MCF 10A (cell line): ENCODE measurements around the gene THBD. TPM values are rescaled to one million over a fixed set of nuclear protein-coding genes. Genes with fewer than 3 reads are reported as not detected.

Source experiments
- BruUV-seq: library from RNA; stranded (reverse); fragments of 400-500 nt; replicated peaks from 2 replicates; lab custom pipeline; 2021; lab: Mats Ljungman, UMichigan
- CTCF ChIA-PET: fragments of 300-600 bp; sonication (Branson Sonifier 250); formaldehyde crosslinking; extraction: SDS; loops from one replicate; lab custom pipeline; 2021; ENCODE audit warnings: antibody characterized with exemption, inconsistent platforms; lab: Yijun Ruan, JAX
- POLR2A ChIA-PET: fragments of 300-600, 350-650 bp; sonication (Branson Sonifier 250); formaldehyde crosslinking; extraction: SDS; loops from one replicate; lab custom pipeline; 2020; ENCODE audit warnings: antibody characterized with exemption, inconsistent platforms; lab: Yijun Ruan, JAX
- DNase-seq: peaks from one replicate; pipeline ENCODE4 v3.0.0-alpha.2; 2018; ENCODE audit not compliant: unreplicated experiment
- H3K27ac Mint-ChIP-seq: one replicate; pipeline ENCODE4 v1.8.0; 2022; ENCODE audit warnings: mild to moderate bottlenecking, low read depth, mixed read lengths; ENCODE audit not compliant: unreplicated experiment
- H3K27me3 Mint-ChIP-seq: one replicate; pipeline ENCODE4 v1.8.0; 2022; ENCODE audit warnings: mixed read lengths; ENCODE audit not compliant: insufficient read depth, unreplicated experiment
- H3K36me3 Mint-ChIP-seq: one replicate; pipeline ENCODE4 v1.8.0; 2022; ENCODE audit warnings: mild to moderate bottlenecking, moderate library complexity, mixed read lengths; ENCODE audit not compliant: insufficient read depth, unreplicated experiment
- H3K4me1 Mint-ChIP-seq: one replicate; pipeline ENCODE4 v1.8.0; 2022; ENCODE audit warnings: mixed read lengths; ENCODE audit not compliant: insufficient read depth, unreplicated experiment
- H3K4me3 Mint-ChIP-seq: one replicate; pipeline ENCODE4 v1.8.0; 2022; ENCODE audit warnings: mild to moderate bottlenecking, moderate library complexity, mixed read lengths; ENCODE audit not compliant: unreplicated experiment
- H3K9me3 Mint-ChIP-seq: one replicate; pipeline ENCODE4 v1.8.0; 2022; ENCODE audit warnings: mixed read lengths; ENCODE audit not compliant: unreplicated experiment
- intact Hi-C: fragments of 100-400 bp; cut with micrococcal nuclease; formaldehyde crosslinking; loops from 2 replicates; pipeline ENCODE4 v1.14.1; 2022
- total RNA-seq: library from RNA; stranded (reverse); gene quantifications from 2 replicates; pipeline ENCODE4 v1.2.3, GENCODE V29; 2022
- TF ChIP-seq, protein P1 (sequence below): fragments of 200-600 bp; IDR thresholded peaks from one replicate; pipeline ENCODE4 v1.8.0; 2022; ENCODE audit warnings: antibody characterized with exemption, mild to moderate bottlenecking; ENCODE audit not compliant: unreplicated experiment

THBD gene
- total RNA-seq, 1 experiment from 2014 or later, result 15.4 TPM

DNA sequence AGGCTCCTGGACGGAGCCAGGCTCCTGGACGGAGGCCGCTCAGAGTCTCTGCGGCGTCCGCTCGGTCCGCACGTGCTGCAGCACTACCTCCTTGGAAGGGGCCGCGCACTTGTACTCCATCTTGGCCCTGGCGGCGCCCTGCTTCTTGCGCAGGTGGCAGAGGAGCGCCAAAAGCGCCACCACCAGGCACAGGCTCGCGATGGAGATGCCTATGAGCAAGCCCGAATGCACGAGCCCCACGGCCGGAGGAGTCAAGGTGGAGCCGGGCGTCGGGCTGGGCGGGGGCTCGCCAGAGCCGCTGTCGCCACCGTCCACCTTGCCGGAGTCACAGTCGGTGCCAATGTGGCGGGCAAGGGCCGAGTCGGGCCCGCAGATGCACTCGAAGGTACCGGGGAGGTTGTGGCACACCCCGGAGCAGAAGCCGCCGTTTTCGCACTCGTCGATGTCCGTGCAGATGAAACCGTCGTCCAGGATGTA lies 1.7 kb downstream of the THBD start:
- BruUV-seq, result no TSS peak
- Mint-ChIP-seq H3K36me3 (peaks cover 8% of the 10 kb centered on the region), H3K27ac (no peak overlapping the region), H3K27me3 (no peaks in the 10 kb centered on the region), H3K4me3 (peak overlapping the region; percentile 74), H3K4me1 (peaks cover 30% of the 10 kb centered on the region), H3K9me3 (no peaks in the 10 kb centered on the region)
- CTCF ChIA-PET, result interaction anchor here (0.6 to 1.0 kb wide), 2 partner anchors 55 to 323 kb away, joined by 3 to 4 read pairs; no protein-coding TSS in a partner anchor
- TF ChIP-seq, protein P1, sequence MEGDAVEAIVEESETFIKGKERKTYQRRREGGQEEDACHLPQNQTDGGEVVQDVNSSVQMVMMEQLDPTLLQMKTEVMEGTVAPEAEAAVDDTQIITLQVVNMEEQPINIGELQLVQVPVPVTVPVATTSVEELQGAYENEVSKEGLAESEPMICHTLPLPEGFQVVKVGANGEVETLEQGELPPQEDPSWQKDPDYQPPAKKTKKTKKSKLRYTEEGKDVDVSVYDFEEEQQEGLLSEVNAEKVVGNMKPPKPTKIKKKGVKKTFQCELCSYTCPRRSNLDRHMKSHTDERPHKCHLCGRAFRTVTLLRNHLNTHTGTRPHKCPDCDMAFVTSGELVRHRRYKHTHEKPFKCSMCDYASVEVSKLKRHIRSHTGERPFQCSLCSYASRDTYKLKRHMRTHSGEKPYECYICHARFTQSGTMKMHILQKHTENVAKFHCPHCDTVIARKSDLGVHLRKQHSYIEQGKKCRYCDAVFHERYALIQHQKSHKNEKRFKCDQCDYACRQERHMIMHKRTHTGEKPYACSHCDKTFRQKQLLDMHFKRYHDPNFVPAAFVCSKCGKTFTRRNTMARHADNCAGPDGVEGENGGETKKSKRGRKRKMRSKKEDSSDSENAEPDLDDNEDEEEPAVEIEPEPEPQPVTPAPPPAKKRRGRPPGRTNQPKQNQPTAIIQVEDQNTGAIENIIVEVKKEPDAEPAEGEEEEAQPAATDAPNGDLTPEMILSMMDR, result no peak
- intact Hi-C loops, result loop anchor here (5.0 kb wide), 2 partner anchors 75 to 310 kb away; no protein-coding TSS in a partner anchor
- DNase-seq, result no peak
- POLR2A ChIA-PET, result interaction anchor here (0.6 to 0.7 kb wide), 2 partner anchors 43 to 142 kb away, joined by 3 read pairs; no protein-coding TSS in a partner anchor

DNA sequence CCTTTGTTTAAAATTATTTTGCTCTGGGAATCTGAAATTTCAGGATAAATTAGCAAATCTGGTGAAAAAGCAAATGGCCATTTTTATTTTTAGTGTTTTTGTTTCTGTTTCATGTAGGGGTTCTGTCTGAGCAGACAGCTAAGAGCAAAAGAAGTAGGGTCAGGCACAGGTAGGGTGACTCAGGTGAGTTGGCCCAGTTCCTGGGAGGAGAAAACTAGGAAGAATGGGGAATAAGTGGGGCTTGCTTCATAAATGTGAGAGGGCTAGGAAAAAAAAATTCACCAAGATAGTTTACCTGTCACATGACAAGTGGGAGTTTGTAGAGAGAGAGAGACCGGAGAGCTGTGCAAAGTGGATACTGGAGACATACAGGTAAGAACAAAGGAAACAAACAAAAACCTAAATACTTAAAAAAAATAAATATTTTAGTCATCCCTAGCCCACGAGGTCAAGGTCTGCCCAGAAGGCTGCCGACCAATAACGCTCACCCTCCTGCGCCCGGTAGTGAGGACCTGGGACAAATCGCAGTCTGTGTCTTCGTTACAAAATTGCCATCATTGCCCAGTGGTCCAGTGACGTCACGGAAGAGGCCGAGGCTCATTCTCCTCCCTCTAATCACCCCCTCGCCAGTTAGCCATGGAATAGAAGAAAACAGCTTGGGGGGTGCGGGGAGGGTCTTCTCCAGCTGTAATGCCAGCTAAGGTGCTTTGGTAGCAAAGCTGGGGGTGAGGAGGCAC lies 2.3 kb downstream of the THBD start:
- peak overlapping the region; percentile 54 for H3K4me3 Mint-ChIP-seq
- no TSS peak for BruUV-seq
- peaks cover 8% of the 10 kb centered on the region for H3K36me3 Mint-ChIP-seq
- H3K9me3 Mint-ChIP-seq, result no peaks in the 10 kb centered on the region
- ChIA-PET CTCF (interaction anchor here (0.6 to 1.6 kb wide), 5 partner anchors 54 to 328 kb away, joined by 3 to 6 read pairs (median 3); no protein-coding TSS in a partner anchor), POLR2A (interaction anchor here (0.6 to 1.4 kb wide), 6 partner anchors 10 to 1877 kb away, joined by 3 to 9 read pairs (median 3); no protein-coding TSS in a partner anchor)
- H3K27ac Mint-ChIP-seq, result no peak overlapping the region
- TF ChIP-seq, protein P1, result no peak
- peaks cover 30% of the 10 kb centered on the region for H3K4me1 Mint-ChIP-seq
- intact Hi-C loops, result loop anchor here (5.0 kb wide), 2 partner anchors 75 to 310 kb away; no protein-coding TSS in a partner anchor
- no peaks in the 10 kb centered on the region for H3K27me3 Mint-ChIP-seq
- DNase-seq, result peak; percentile 69

DNA sequence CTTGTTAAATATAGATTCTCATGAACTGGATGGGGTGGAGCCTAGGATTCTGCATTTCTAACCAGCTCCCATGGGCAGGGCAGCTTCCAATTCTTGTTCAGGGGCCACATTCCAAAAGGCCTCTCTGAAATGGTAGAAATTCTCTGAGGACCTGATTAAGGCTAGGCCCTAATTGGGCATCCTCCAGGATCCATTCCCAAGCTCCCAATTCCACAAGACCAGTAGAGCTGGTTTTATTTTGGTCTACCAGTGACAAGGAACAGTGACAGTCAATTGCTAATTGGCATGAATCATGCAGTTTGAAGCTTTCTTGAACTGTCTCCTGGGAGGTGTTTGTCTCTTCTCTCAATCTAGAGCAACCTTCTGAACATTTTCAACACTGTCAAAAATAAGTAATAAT lies 3.0 kb downstream of the THBD start:
- H3K36me3 Mint-ChIP-seq, result peaks cover 6% of the 10 kb centered on the region
- BruUV-seq, result no TSS peak
- H3K27ac Mint-ChIP-seq, result no peak overlapping the region
- DNase-seq, result no peak
- no peaks in the 10 kb centered on the region for H3K27me3 Mint-ChIP-seq
- CTCF ChIA-PET, result interaction anchor here (1.0 to 1.6 kb wide), 6 partner anchors 63 to 328 kb away, joined by 3 to 8 read pairs (median 4); no protein-coding TSS in a partner anchor
- TF ChIP-seq, protein P1, result no peak
- POLR2A ChIA-PET, result interaction anchor here (0.6 to 1.5 kb wide), 7 partner anchors 9 to 1876 kb away, joined by 3 to 9 read pairs (median 3); no protein-coding TSS in a partner anchor
- H3K9me3 Mint-ChIP-seq, result no peaks in the 10 kb centered on the region
- peak overlapping the region; percentile 54 for H3K4me3 Mint-ChIP-seq
- intact Hi-C loops, result loop anchor here (5.0 kb wide), 2 partner anchors 74 to 309 kb away; no protein-coding TSS in a partner anchor
- H3K4me1 Mint-ChIP-seq, result peaks cover 28% of the 10 kb centered on the region

DNA sequence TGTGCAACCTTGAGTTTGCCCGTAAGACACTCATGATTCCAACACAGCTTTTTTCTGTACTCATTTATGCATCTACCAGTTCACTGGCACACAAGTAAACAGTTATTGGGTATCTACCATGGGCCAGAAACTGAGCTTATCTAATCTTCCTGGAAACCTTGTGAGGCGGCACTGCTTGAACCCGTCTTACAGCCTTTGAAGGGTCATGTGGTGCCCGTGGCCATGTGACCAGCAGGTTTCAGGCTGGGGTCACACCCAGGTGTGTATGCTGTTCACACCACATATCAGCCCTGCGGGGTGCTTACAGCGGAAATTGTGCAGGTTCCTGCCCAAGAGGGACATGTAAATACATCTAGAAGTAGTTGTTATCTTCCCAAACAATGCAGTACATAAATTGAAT lies 6.1 kb downstream of the THBD start:
- Mint-ChIP-seq H3K9me3 (no peaks in the 10 kb centered on the region), H3K27ac (no peak overlapping the region), H3K36me3 (no peaks in the 10 kb centered on the region), H3K4me3 (no peak overlapping the region), H3K4me1 (peaks cover 34% of the 10 kb centered on the region), H3K27me3 (no peaks in the 10 kb centered on the region)
- no TSS peak for BruUV-seq
- CTCF ChIA-PET, result interaction anchor here (0.7 to 2.3 kb wide), 9 partner anchors 10 to 358 kb away, joined by 3 to 8 read pairs (median 4); no protein-coding TSS in a partner anchor
- POLR2A ChIA-PET, result interaction anchor here (0.7 kb wide), 1 partner anchor 376 kb away, joined by 3 read pairs; no protein-coding TSS in a partner anchor
- intact Hi-C loops, result no loop called here
- no peak for DNase-seq
- TF ChIP-seq, protein P1, result no peak
